GM19324 (cell line): ENCODE results near the gene AXIN2.
"Not testable (repeated sequence)": the region's sequence is repeated elsewhere in the genome, so short reads cannot be mapped to it uniquely, and the experiment has no call there.

ENCODE experiments used
- ATAC-seq: cut with Tn5 transposase; IDR thresholded peaks from one replicate; pipeline ENCODE4 v1.9.1; 2021; ENCODE audit warnings: mild to moderate bottlenecking, moderate library complexity; ENCODE audit not compliant: unreplicated experiment, low FRiP score

The AXIN2 gene

DNA sequence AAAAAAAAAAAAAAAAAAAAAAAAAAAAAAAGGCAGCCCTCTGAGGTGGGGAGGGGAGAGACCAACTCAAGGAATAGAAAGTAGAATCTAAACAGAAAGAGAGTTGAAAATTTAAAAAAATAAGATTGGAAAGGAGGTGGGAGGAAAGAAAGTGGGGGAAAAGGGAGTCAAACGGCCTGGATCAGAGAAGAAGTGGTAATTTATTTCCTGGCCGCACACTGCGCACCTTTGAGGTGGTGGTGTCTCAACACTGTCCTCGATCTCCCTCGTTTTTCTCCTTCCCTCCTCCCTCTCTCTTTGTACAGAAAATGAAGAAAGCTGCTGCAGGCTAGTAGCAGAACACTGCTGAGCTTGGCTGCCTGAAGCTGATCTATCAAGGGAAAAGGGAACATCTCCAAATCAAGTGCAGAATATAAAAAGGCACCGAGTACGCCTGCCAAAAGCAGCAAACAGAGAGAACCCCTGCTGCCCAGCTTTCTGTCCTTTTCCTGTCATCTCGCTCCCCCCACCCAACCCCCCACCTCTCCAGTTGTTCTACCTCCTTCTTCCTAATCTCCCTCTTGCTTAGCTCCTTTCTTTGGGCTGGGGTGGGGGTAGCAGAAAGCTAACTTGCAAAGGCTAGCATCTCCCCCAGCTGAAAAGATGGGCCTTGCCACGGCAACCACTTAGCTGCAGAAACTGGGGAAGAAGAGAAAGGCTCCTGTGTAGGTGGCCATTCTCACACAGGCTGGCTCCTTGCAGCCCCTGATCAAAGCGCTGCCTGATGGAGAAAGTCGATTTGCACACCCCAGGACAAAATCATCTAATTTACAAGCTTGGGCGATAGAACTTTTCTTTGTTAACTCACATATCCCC is 22.5 kb downstream of the AXIN2 start:
- no peak for ATAC-seq

DNA sequence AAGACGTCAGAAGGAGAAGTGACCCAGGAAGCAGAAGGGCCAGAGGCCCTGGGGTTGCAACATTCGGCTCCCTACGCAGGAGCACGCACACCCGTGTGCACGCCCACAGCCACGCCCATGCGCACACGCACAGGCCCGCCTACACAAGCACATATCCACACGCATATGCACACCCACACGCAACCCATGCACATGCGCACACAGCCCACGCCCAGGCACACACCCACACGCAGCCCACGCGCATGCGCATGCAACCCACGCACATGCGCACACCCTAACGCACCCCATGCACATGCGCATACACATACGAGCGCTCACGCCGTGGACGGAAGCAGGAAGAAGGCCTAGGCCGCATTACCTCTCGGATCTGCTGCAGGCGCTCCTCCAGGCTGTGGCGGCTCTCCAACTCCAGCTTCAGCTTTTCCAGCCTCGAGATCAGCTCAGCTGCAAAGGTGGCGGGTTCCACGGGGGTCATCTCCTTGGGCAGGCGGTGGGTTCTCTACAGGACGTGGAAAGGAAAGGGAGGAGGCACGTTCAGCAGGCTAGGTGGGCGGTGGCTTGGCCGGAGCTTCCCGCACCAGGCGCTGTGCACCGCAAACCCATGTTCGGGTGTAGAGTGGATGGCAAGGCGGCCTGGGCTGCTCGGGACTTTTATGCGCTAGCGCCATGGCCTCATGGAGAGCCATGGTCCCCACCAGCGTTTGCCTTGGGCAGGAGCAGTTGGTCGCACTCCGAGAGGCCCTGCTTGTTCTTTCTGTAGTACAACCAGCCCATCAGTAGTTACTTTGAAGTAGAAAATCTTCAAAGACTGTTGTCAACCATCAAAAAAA is 23.4 kb downstream of the AXIN2 start:
- ATAC-seq = no peak

DNA sequence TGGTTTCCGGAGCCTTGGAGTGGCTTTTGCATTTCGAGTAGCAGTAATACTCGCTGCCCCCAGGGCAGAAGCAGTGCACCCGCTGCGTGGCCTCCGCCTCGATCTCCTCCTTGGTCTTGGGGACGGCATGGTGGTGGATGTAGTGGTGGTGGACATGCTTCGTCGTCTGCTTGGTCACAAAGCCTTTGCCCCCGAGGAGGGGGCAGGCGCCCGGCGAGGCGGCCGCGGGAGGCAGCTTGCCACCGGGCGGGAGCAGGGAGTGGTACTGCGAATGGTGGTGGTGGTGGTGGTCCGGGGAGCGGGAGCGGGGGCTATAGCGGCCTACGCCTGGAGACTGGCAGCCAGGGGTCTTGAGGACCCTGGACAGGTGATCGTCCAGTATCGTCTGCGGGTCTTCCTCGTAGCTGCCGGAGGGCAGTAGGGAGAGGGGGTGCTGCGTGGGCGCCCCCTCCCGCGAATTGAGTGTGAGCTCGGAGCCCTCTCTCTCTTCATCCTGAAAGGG is 24.1 kb downstream of the AXIN2 start:
- ATAC-seq = no peak

DNA sequence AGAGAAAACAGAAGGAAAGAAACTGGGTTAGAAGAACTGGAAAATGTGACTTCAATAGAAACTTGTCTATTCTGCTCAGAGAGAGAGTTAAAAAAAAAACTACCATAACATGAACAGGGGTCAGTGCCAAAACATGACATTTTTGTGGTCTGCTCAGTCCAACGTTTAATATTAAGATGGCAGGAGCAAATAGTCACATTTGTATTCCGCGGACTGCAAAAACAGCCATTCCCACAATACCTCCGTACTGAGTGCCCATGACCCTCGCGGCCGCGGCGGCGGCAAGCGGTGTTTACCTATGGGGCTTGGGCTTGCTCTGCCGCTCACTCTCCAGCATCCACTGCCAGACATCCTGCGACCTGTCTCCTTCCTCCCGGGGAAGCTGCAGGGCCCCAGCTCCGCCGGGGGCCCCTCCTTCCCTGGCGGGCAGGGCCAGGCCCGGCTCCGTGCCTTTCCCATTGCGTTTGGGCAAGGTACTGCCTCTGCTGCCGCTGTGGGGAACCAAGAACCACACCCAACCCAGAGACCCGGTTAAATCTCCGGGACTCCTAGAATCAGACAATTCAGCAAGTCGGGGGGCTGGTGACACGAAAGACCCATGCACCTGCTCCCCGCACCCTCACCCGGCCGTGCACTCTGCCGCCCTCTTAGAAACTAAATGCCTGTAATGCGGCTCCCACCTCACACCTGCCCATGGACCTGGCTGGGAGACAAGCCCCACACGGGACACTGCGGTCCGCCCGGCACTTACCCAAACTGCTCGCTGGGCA is 24.7 kb downstream of the AXIN2 start:
- no peak for ATAC-seq

DNA sequence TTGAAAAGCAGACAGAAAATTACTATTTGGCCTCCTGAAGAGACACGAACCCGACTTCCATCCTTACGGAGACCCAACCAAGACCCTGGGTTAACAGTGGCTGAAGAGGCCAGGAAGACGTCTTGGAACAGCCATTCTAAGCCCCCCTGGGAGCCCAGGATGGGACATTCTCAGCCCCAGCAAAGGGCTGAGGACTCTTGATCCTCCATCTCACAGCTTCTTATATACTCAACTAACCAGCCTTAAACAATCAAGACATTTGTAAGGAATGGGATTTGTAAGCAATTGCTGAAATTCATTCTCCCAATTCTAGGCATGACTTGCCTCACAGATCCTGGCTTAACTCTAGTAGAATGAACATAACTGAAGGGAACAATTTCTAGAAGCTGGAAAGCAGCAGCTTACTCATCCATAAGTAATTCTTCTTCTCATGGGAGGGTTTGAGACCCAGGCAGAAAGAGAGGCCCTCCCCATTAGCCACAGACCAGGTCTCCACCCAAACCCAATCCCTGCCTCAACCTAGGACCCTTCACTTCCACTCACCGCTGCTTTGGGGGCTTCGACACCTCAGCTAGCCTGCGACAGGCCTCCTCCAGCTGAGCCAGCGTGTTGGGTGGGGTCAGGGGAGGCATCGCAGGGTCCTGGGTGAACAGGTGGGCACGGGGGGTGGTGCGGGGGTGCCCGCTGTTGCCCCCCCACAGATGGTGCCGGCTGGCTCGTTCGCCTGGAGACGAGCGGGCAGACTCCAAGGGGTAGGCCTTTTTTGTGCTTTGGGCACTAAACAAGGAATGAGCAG is 25.5 kb downstream of the AXIN2 start:
- no peak for ATAC-seq

DNA sequence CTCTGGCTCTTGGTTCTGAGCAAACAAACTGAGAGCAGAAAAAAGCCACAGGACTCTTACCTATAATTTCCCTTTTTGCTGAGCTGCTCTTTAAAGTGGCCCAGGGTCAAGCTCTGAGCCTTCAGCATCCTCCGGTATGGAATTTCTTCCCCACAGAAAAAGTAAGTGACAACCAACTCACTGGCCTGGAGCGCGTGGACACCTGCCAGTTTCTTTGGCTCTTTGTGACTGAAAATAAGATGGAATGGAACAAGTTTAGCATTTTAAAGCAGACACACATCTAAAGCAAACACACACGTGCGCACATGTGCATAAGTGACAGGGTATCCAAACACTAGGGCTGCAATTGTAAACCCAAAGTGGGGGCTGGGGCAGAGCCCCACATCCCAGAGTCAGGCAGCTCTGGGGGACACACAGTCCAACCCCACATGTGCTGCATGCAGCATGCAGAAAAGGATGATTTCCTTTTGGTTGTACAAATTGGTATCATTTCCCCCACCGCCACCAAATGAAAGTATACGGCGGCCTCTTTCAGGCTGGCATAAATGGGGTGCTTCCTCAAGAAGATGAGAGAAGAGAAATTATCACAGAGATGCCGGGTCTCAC is 27.5 kb downstream of the AXIN2 start:
- no peak for ATAC-seq

DNA sequence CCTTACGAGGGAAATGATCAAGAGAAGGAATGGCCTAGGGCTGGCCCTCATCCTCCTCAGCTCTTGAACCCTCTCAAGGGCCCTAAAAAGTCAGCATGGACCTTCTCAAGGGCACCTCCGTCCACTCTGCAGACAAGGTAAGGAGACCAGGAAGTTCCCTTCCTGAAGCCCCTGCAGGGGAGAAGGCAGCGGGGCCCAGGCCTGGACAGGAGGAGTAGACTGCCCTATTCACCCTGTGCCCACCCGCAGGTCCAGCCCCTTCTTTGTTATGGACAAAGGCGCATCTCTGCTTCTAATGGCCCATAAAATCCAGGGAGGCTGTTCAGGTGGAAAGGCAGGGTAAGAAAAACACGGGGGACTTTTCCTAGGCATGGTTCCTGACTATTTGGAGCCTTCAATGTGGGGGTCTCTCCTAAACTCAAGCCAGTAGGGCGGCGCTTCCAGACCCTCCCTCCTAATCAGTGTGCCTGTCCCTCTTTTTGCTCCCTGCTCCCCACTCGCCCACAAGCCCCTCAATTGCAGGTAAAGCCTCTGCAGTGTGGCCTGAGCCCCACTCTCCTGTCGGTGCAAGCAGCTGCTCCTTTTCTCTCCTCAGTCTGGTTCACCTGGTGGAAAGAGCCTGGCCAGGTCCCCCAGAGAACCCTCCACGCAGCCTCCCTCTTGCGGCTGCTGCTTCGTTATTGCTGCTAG is 28.2 kb downstream of the AXIN2 start:
- no peak for ATAC-seq

DNA sequence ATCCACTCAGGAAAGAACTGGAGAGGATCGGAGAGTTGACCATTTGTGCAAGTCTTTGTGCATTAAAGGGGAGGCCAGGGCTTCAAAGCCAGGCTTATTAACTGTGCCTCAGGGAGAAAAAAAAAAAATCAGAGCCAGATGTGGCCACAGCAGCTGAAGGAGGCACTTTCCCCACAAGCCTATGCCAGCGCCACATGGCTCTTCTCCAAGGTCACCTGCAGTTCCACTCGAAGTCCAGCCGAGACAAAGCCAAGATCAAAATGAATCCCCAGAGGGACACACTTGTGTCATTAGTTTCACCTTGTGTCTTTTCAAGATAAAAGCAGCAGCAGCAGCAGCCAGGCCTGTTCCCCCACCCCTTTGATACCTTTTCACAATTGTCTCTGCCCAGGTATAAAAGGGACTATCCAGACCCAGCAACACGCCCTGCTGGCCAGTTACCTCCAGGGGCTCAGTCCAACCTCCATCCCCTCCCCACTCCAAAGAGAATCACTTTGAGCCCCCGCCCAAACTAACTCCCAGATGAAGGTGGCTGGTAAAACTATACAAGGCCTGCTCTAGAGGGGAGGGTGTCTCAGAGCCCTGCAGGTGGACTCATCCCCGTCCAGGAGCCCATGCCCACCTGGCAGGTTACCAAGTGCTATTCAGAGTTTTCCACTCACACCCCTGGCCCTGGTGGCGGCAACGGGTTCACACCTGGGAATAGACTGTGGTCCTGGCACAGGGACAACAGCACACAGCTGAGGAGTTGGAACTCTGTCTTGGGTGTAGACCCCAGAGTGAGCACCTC is 29.2 kb downstream of the AXIN2 start:
- no peak for ATAC-seq

DNA sequence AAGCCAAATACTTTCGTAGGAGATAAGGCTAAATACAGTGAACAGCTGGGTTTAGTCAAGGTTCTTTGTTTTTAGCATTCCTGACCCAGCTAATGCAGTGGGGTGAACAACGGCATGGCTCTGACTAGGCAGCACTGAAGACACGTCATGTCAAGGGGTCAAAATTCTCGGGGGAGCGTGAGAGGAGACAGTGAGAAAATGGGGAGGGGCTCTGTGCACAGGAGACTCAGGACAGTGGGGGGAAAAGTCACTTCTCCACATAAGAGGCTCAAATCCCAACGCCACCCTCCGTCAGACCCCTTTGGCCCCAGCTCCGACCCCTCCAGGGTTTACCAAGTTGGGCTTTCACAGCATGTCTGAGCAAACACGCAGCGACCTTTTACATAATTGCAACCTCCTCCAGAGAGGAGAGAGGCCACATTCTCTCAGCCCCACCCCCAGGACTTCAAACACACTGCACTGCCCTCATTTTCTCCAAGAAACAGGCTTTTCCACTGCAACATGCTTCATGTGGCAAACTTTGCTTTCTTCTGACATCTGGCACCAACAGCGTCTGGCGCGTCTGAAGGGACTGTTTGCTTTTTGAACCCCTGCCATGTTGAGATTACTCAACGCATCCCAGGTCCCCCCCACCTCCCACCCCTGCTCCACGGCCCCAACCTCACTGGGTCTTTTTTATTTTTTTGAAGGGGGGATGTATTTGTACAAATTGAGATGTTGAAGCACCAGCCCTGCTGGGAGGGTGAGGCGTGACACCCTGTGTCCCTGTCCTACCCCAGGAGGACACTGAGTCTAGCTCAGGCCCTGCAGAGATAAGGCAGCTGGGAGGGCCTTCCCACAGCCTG is 30.0 kb downstream of the AXIN2 start:
- no peak for ATAC-seq

DNA sequence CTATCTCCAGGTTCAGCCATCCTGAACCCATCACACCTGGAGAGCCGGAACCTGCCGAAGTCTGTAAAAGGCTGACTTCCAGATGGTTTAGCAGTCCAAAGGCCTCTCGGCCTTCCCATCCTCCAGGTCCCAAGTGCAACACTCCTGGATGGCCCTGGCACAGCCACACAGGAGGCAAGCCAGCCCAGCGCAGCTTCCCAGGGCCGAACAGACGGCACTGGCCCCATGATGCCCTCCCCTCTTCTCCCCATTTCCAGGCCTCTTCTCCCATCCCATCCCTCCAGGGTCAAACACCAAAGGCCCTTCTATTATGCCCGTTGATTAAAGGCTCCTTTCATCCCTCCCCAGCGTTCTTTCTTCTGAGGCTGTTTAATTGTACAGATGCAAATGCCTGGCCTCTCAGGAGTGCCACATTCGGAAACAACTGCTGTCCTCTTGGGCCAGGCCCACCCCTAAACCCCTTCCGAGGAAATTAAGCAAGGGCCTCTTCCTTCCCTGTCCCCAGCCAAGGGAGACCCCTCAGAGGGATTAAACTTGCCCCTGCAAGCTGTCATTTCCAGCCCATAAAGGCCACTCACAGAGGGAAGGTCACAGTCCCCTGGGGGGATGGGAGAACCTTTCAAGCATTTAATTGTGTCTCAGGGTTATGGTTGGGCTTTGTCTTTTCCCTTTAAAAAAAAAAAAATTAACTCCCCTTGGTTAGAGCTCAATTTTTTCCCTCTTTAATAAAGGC is 30.8 kb downstream of the AXIN2 start:
- ATAC-seq = no peak

DNA sequence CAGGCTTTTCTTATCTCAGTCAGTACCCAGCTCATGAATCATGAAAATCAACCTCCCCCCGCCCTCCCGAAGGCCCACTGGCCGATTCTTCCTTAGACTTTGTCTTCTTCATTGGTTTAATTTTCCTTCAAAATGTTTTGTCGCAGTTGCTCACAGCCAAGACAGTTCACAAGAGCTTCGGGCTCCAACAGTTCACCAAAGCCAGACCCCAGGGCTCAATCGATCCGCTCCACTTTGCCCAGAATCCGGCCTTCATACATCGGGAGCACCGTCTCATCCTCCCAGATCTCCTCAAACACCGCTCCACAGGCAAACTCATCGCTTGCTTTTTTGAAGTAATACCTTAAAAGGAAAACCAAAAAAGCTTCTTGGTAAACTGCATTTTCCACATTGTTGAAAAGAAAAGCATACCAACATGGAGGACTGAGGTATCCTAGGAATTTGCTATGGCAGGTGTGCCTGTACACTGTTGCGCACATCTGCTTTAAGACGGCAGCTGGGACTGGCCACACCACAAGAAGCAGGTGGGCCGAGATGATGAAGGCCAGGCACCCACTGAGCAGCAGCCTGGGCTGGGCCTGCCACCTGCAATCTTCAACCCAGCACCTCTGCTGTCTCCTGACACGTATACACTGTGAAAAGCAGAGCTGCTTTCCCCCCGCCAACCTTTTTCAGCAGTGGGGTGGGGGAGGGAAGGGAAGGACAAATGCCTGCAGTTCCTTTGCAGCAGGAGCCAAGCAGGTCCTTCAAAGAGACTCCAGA is 31.5 kb downstream of the AXIN2 start:
- no peak for ATAC-seq

DNA sequence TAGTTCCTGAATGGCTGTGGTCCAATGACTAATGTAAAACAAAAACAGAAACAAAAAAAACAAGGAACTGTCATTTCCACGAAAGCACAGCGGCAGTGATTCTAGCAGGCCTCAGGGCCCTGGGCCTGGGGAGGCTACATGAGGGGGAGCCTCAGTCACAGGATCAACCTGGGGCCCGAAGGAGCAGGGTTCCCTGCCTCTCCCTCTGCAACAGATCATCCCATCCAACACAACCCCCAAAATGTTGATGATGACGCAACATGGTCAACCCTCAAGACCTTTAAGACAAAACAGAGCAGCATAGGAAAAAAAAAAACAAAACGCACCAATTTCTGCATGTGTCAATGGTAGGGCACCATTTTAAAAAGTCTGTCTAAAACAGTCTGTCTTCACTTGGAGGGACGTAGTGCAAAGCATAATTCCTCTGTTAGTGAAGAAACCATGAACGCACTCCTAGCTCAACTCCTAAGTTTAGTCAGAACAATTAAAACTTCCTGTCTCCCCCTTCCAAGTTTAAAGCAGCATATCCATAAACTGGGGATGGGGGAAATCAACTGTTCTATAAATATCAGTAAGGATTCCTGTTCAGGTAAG is 32.3 kb downstream of the AXIN2 start:
- no peak for ATAC-seq

DNA sequence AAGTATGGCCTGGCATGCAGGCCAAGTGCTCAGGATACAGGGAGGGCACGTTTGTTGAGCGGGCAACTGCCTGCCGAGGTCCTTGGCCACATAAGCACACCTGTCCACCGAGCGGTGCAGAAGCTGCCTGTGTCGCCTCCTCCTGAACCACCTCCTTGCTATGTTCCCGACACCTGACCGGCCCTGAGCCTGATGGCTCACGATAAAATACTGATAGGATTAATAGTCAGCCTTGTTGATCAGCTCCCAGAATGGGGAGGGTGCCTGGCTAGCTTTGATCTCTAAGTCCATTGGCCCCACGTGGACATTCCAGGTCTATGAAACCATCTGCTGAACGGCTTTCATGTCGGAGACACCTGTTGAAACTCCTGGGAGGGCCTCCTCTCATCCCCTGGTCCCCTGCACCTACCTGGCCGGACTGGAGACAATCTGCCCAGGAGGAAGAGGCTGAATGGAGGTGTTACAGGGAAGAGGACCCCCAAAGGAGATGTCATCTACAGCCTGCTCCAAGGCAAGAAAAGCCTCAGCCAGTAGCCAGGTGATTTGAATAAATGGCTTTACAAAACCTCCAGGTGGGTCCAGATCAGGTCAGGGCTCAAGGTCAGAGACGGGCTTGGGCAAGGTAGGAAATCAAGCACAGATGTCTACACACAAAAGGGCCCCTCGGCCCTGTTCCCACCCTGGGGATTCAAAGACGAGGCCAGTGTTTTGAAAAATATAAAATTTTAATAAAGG is 33.4 kb downstream of the AXIN2 start:
- ATAC-seq = no peak

DNA sequence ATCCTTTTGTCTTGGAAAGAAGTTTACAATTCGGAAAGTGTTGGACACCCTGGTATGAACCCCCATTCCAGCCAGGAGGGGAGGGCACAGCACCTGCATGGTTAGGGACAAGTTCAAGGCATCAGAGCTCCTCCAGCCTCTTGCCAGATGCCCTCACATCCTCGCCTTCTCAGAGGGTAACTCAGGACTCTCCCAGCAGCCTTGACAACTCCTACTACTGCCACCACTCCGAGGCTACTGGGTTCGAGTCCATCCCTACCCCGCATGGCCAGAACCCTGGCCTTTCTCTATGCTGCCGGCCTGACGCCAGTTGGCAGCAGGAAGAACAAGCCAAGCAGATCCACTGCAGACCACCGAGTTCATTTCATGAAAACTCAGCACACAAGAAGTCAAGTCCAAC is 34.1 kb downstream of the AXIN2 start:
- no peak for ATAC-seq

DNA sequence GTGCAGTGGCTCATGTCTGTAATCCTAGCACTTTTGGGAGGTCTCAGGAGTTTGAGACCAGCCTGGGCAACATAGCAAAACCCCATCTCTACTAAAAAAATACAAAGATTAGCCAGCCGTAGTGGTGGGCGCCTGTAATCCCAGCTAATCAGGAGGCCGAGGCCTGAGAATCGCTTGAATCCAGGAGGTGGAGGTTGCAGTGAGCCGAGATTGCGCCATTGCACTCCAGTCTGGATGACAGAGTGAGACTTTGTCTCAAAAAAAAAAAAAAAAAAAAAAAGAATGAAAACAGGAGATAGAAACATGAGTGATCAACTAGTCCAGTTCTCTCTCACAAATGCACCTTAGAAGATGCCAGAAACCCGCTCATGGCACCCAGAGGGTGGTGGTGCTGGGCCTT is 34.6 kb downstream of the AXIN2 start:
- not testable (repeated sequence) for ATAC-seq
